Nephron progenitor cell (in vitro differentiated cells): ENCODE measurements around the gene DEPDC7.

Experiments used
- DNase-seq: peaks from one replicate; pipeline ENCODE4 v3.0.0; 2021
- H3K27ac Mint-ChIP-seq: 2 replicates; pipeline ENCODE4 v1.8.0; 2021; ENCODE audit warnings: mild to moderate bottlenecking, moderate library complexity, mixed read lengths
- H3K27me3 Mint-ChIP-seq: 2 replicates; pipeline ENCODE4 v1.8.0; 2021; ENCODE audit warnings: mild to moderate bottlenecking, low read depth, mixed read lengths; ENCODE audit not compliant: poor library complexity
- H3K36me3 Mint-ChIP-seq: 2 replicates; pipeline ENCODE4 v1.8.0; 2021; ENCODE audit warnings: low read depth, mixed read lengths
- H3K4me1 Mint-ChIP-seq: 2 replicates; pipeline ENCODE4 v1.8.0; 2021; ENCODE audit warnings: mixed read lengths
- H3K4me3 Mint-ChIP-seq: 2 replicates; pipeline ENCODE4 v1.8.0; 2021; ENCODE audit warnings: mild to moderate bottlenecking, moderate library complexity, mixed read lengths
- H3K9me3 Mint-ChIP-seq: 2 replicates; pipeline ENCODE4 v1.8.0; 2021; ENCODE audit warnings: mild to moderate bottlenecking, moderate library complexity, mixed read lengths
- CTCF ChIP-seq: fragments of 200-600 bp; sonication (generic); IDR thresholded peaks from 2 replicates; pipeline ENCODE4 v1.5.0; 2021; ENCODE audit warnings: antibody characterized with exemption

DEPDC7 gene

GRCh38 chr11:33057284-33057683 lies 41.6 kb downstream of the DEPDC7 start:
- Mint-ChIP-seq H3K36me3 (peaks cover 35% of the 10 kb centered on the region), H3K27ac (no peak overlapping the region), H3K4me3 (no peak overlapping the region), H3K27me3 (no peaks in the 10 kb centered on the region), H3K9me3 (no peaks in the 10 kb centered on the region), H3K4me1 (peaks cover 11% of the 10 kb centered on the region)
- no peak for TF ChIP-seq CTCF
- DNase-seq, result no peak

GRCh38 chr11:33059331-33060007 lies 43.8 kb downstream of the DEPDC7 start:
- Mint-ChIP-seq H3K9me3 (no peaks in the 10 kb centered on the region), H3K4me1 (peaks cover 24% of the 10 kb centered on the region), H3K4me3 (no peak overlapping the region), H3K27ac (no peak overlapping the region), H3K36me3 (peaks cover 47% of the 10 kb centered on the region), H3K27me3 (peaks cover 2% of the 10 kb centered on the region)
- no peak for TF ChIP-seq CTCF
- no peak for DNase-seq

GRCh38 chr11:33060271-33060670 lies 44.6 kb downstream of the DEPDC7 start:
- Mint-ChIP-seq H3K4me3 (no peak overlapping the region), H3K9me3 (no peaks in the 10 kb centered on the region), H3K27ac (no peak overlapping the region), H3K27me3 (peaks cover 2% of the 10 kb centered on the region), H3K36me3 (peaks cover 42% of the 10 kb centered on the region), H3K4me1 (peaks cover 22% of the 10 kb centered on the region)
- DNase-seq, result no peak
- TF ChIP-seq CTCF, result no peak

GRCh38 chr11:33062137-33062536 lies 46.5 kb downstream of the DEPDC7 start:
- no peak for DNase-seq
- peaks cover 6% of the 10 kb centered on the region for H3K27me3 Mint-ChIP-seq
- H3K27ac Mint-ChIP-seq, result no peak overlapping the region
- no peak for TF ChIP-seq CTCF
- H3K4me1 Mint-ChIP-seq, result peaks cover 24% of the 10 kb centered on the region
- peaks cover 42% of the 10 kb centered on the region for H3K36me3 Mint-ChIP-seq
- H3K4me3 Mint-ChIP-seq, result no peak overlapping the region
- no peaks in the 10 kb centered on the region for H3K9me3 Mint-ChIP-seq

- Mint-ChIP-seq H3K9me3 (no peaks in the 10 kb centered on the region), H3K27ac (no peak overlapping the region), H3K27me3 (peaks cover 6% of the 10 kb centered on the region), H3K36me3 (peaks cover 36% of the 10 kb centered on the region), H3K4me1 (peaks cover 24% of the 10 kb centered on the region), H3K4me3 (no peak overlapping the region)
- no peak for TF ChIP-seq CTCF
- no peak for DNase-seq
These were observed 47.7 kb downstream of the DEPDC7 start for GRCh38 chr11:33063326-33063881.
